Mucosa of rectum (tissue), 2 donors: ENCODE measurements around the gene CHMP4A.
A peak's percentile ranks its signal among the peaks of the same experiment; 100 is the strongest.
"Not testable (repeated sequence)": the region's sequence is repeated elsewhere in the genome, so short reads cannot be mapped to it uniquely, and the experiment has no call there.

Experiments
- H3K27ac ChIP-seq, 2 donors: one replicate each; pipeline ENCODE4 v1.7.0; 2013; ENCODE audit warnings: inconsistent platforms in 2 of 2, low read depth in 2 of 2, low read length in 2 of 2
- H3K27me3 ChIP-seq, 2 donors: one replicate each; pipeline ENCODE4 v1.7.0; 2013; ENCODE audit warnings: low read length in 2 of 2; ENCODE audit not compliant: control insufficient read depth in 2 of 2, insufficient read depth in 2 of 2
- H3K36me3 ChIP-seq, 2 donors: one replicate each; pipeline ENCODE4 v1.7.0; 2013; ENCODE audit warnings: low read length in 2 of 2; ENCODE audit not compliant: control insufficient read depth in 2 of 2, insufficient read depth in 2 of 2
- H3K4me1 ChIP-seq, 2 donors: one replicate each; pipeline ENCODE4 v1.7.0; 2013; ENCODE audit warnings: low read length in 2 of 2, mild to moderate bottlenecking in 1 of 2; ENCODE audit not compliant: control insufficient read depth in 2 of 2, insufficient read depth in 2 of 2
- H3K4me3 ChIP-seq, 2 donors: one replicate each; pipeline ENCODE4 v1.7.0; 2013; ENCODE audit warnings: low read length in 2 of 2
- H3K9ac ChIP-seq, 2 donors: one replicate each; pipeline ENCODE4 v1.7.0; 2013; ENCODE audit warnings: low read length in 2 of 2, low read depth in 1 of 2, mild to moderate bottlenecking in 1 of 2
- H3K9me3 ChIP-seq, 2 donors: one replicate each; pipeline ENCODE4 v1.7.0; 2013; ENCODE audit warnings: low read length in 2 of 2; ENCODE audit not compliant: control insufficient read depth in 2 of 2
- donor health status: healthy.
- donor health status: Normal muscosa, but diverticular disease.

Gene CHMP4A

DNA sequence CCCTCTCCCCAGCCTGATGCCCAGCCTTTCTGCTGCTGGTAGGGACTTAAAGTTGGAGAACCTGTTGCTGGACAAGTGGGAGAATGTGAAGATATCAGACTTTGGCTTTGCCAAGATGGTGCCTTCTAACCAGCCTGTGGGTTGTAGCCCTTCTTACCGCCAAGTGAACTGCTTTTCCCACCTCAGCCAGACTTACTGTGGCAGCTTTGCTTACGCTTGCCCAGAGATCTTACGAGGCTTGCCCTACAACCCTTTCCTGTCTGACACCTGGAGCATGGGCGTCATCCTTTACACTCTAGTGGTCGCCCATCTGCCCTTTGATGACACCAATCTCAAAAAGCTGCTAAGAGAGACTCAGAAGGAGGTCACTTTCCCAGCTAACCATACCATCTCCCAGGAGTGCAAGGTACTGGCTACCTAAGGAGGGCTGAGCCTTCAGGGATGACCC, 6.2 kb downstream of the CHMP4A start:
- Histone ChIP-seq H3K27ac (no peak overlapping the region), H3K4me3 (no peak overlapping the region), H3K9me3 (no peaks in the 10 kb centered on the region), H3K27me3 (no peaks in the 10 kb centered on the region), H3K4me1 (no peaks in the 10 kb centered on the region), H3K9ac (no peak overlapping the region), H3K36me3 (peaks cover 56 to 61% of the 10 kb centered on the region in 2 donors)

DNA sequence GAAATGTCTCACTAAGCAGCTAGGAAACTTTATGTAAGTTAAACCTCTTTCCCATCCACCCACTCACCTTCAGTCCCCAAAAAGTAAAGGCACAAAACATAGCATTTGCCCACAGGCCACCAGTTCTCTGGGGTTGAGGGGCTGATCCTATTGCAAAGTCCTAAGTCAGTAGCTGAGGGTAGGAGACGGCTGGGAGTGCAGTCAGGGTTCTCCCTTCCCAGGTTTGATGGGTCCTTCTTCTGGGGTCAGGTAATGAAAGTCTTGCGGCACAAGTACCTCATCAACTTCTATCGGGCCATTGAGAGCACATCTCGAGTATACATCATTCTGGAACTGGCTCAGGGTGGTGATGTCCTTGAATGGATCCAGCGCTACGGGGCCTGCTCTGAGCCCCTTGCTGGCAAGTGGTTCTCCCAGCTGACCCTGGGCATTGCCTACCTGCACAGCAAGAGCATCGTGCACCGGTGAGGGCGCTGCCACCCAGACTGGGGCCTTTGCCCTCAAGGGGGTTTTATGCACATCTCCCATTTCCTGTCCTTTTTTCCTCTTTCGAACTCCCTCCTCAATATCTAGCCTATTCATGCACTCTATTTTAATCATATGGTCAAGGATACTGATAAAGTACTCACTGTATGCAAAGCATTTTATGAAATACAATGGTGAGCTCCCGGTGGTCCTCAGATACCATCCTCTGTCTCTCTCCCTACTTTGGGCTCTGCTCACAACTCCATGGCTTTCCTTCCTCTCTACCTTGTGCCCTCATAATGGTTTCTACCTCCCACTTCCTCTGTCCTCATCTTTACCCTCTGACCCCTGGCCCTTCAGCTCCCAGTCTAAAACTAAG, 6.8 kb downstream of the CHMP4A start:
- Histone ChIP-seq H3K27ac (no peak overlapping the region), H3K9me3 (no peaks in the 10 kb centered on the region), H3K27me3 (no peaks in the 10 kb centered on the region), H3K4me1 (no peaks in the 10 kb centered on the region), H3K4me3 (no peak overlapping the region), H3K36me3 (peaks cover 55 to 60% of the 10 kb centered on the region in 2 donors), H3K9ac (no peak overlapping the region)

DNA sequence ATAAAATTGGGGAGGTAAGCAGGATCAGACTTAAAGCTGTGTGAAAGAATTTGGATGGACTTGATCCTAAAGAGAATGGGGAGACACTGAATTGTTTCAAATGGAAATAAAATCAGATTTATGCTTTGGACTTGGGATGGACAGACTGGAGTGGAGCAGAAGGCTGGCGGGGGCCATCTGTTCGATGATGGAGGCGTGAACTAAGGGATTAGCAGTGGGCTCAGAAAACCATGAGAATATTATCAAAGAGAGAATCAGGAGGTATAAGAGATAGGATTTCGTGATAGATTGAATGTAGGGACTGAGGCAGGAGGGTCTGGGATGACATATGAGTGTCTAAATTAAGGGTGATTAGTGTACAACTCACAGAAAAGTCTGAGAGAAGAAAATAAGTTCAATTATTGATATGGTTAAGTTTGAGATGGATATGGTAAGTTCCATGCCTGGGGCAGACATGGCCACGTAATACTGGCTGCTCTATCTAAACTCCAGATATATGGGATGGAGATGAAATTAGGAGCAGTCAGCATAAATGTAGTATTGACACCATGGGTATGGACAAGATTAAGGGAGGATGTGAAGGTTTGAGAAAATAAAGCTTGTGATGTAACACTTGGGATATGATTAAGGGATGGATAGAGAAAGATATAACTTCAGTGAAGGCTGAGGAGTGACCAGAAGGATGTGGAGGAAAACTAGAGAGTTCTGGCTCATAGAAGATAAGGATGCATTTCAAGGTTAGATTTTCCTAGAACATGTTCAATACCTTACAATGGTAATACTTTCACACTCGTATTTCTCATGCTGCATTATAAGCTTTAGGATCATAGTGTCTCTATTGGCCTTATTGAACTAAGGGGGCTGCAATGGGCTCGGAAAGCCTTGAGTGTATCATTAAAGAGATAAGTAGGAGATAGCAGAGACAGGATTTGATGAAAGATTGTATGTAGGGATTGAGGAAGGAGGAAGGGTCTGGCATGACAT, 8.8 kb downstream of the CHMP4A start:
- no peak overlapping the region for H3K9ac ChIP-seq
- no peaks in the 10 kb centered on the region for H3K9me3 ChIP-seq
- no peaks in the 10 kb centered on the region for H3K4me1 ChIP-seq
- H3K4me3 ChIP-seq, result no peak overlapping the region
- no peaks in the 10 kb centered on the region for H3K27me3 ChIP-seq
- H3K27ac ChIP-seq, result no peak overlapping the region
- H3K36me3 ChIP-seq, result peaks cover 38 to 45% of the 10 kb centered on the region in 2 donors

DNA sequence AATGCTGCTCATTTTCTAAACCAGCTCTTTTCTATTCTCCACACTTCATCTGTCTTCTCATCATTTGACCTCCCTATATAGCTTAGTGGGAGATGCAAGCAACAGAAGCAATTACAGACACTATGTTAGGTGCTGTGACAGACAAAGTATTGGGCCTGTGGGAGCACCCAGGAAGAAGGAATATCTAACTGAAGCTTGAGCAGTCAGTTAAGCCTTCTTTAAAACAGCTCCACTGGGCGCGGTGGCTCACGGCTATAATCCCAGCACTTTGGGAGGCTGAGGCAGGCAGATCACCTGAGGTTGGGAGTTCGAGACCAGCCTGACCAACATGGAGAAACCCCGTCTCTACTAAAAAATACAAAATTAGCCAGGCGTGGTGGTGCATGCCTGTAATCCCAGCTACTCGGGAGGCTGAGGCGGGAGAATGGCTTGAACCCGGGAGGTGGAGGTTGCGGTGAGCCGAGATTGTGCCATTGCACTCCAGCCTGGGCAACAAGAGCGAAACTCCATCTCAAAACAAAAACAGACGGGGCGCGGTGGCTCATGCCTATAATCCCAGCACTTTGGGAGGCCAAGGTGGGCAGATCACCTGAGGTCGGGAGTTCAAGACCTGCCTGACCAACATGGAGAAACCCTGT, 9.9 kb downstream of the CHMP4A start:
- peaks cover 29 to 40% of the 10 kb centered on the region in 2 donors for H3K36me3 ChIP-seq
- not testable (repeated sequence) for H3K9me3 ChIP-seq, H3K27me3 ChIP-seq, H3K4me1 ChIP-seq, H3K27ac ChIP-seq, H3K4me3 ChIP-seq, H3K9ac ChIP-seq

DNA sequence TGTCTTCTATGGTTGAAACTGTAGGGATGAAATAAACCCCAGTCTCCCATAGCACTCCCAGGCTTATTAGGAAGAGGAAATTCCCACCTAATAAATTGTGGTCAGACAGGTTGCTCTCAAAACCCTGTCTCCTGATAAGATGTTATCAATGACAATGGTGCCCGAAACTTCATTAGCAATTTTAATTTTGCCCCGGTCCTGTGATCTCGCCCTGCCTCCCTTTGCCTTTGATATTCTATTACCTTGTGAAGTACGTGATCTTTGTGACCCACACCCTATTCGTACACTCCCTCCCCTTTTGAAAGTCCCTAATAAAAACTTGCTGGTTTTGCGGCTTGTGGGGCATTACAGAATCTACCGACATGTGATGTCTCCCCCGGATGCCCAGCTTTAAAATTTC, 10.8 kb downstream of the CHMP4A start:
- H3K27me3 ChIP-seq, H3K27ac ChIP-seq, H3K4me1 ChIP-seq, H3K4me3 ChIP-seq, H3K9ac ChIP-seq, H3K9me3 ChIP-seq: not testable (repeated sequence)
- H3K36me3 ChIP-seq, result peaks cover 25 to 32% of the 10 kb centered on the region in 2 donors

DNA sequence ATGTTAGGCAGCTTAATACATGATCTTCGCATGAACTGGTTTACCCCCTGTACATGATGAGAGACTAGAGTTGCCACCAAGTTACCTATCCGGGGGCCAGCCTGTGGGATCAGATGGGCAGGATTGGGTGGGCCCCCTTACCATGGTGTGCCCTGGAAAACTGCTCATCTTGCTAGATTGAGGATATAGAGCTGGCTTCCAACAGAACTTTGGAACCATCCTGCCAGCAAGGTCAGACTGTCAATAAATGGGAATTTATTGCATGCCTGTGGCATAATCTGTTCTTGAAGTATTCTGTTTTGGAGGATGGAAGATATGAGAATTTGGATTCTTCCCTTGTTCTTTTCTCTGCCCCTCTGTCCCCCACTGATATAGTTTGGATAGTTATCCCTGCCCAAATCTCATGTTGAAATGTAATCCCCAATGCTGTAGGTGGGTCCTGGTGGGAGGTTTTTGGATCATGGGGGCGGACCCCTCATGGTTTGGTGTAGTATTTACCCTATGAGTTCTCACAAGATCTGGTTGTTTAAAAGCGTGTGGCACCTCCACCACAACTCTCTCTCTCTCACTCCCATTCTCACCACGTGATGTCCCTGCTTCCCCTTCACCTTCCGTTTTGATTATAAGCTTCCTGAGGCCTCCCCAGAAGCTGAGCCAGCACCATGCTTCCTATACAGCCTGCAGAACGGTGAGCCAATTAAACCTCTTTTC, 14.3 kb downstream of the CHMP4A start:
- no peaks in the 10 kb centered on the region for H3K9me3 ChIP-seq
- peak overlapping the region in 1 of 2 donors; percentile 17 for H3K9ac ChIP-seq
- peaks cover 4 to 7% of the 10 kb centered on the region in 2 donors for H3K36me3 ChIP-seq
- peak overlapping the region; percentile 42 to 52 for H3K27ac ChIP-seq
- H3K4me3 ChIP-seq, result no peak overlapping the region
- no peaks in the 10 kb centered on the region for H3K27me3 ChIP-seq
- peaks cover 19 to 30% of the 10 kb centered on the region in 2 donors for H3K4me1 ChIP-seq

DNA sequence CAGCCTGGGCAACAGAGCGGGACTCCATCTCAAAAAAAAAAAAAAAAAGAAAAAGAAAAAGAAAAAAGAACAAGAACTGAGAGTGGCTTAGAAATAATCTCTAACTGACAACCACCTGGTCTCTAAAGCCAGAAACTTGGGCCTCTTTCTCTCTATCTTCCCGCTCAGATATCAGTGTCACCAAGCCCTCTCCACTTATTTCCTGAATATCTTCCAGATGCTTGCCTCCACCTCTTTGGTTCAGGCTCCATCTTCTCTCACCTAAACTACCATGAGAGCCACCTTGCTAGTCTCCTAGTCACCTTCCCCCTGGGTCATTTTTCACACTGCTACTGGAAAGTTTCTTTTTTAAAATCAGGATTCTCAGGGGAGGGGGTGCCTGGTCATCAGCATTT, 16.2 kb downstream of the CHMP4A start:
- H3K9ac ChIP-seq, result peak overlapping the region in 1 of 2 donors; percentile 26
- peak overlapping the region in 1 of 2 donors; percentile 5 for H3K4me3 ChIP-seq
- H3K27ac ChIP-seq, result no peak overlapping the region
- H3K4me1 ChIP-seq, result peaks cover 19 to 31% of the 10 kb centered on the region in 2 donors
- H3K36me3 ChIP-seq, result peaks cover 9 to 15% of the 10 kb centered on the region in 2 donors
- H3K9me3 ChIP-seq, result no peaks in the 10 kb centered on the region
- H3K27me3 ChIP-seq, result no peaks in the 10 kb centered on the region

DNA sequence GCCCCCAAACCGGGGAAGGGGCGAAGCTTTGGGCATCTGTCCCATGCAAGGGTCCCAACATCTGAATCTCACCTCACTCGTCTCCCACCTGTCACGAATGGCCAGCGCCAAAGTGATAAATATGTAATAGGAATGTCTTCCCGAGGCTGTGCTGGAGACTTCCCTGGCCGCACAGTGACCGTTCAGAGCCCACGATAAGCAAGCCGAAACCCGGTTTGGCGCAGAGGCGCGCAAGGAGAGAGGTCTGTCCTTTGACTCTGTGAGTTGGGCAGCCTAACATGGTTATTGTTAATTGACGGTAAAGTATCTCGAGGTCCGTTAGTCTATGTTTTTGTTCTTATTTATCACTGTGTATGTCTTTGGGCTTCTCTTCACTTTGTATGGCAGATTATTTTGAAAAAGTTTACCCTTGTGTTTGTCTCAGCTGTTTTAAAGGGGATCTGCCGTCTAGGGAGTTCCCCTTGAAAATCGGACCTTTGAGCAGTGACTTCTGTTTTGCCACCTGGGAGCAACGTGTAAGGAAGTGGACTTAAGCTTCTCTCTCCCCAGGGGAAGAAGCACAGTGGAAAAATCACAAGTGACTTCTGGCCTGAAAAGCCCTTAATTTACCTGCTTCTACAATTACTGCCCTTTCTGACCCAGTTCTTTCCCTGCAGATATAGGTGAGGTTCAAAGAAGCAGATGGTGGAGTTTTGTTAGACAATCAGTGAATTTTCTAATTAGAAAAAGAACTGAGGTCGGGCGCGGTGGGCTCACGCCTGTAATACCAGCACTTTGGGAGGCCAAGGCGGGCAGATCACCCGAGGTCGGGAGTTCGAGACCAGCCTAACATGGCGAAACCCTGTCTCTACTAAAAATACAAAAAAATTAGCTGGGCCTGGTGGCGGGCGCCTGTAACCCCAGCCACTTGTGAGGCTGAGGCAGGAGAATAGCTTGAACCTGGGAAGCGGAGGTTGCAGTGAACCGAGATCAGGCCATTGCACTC, 16.9 kb downstream of the CHMP4A start:
- no peaks in the 10 kb centered on the region for H3K27me3 ChIP-seq
- H3K4me3 ChIP-seq, result peak overlapping the region; percentile 87 to 93
- H3K27ac ChIP-seq, result peak overlapping the region; percentile 96 to 97
- peaks cover 19 to 31% of the 10 kb centered on the region in 2 donors for H3K4me1 ChIP-seq
- peak overlapping the region; percentile 83 to 99 for H3K9ac ChIP-seq
- no peaks in the 10 kb centered on the region for H3K9me3 ChIP-seq
- H3K36me3 ChIP-seq, result peaks cover 14 to 22% of the 10 kb centered on the region in 2 donors
